Thymus (tissue), 11 donors: ENCODE data around the gene OSGIN1. TPM values are rescaled to one million over a fixed set of nuclear protein-coding genes. Genes with fewer than 3 reads are reported as not detected.

Experiments
- DNase-seq, 9 donors: peaks; one replicate each; pipeline ENCODE4 v3.0.0-alpha.2; 2013; ENCODE audit warnings: low spot score in 9 of 9, low read depth in 6 of 9, missing footprints in 1 of 9
- H3K27ac ChIP-seq, 2 donors: one replicate each; pipeline ENCODE4 v1.5.1; 2013; ENCODE audit warnings: control low read depth in 1 of 2, low read depth in 1 of 2, low read length in 1 of 2, mild to moderate bottlenecking in 1 of 2, moderate library complexity in 1 of 2
- H3K27me3 ChIP-seq, 2 donors: one replicate each; pipeline ENCODE4 v1.5.1; 2013; ENCODE audit warnings: low read length in 1 of 2; ENCODE audit not compliant: control insufficient read depth in 2 of 2, insufficient read depth in 1 of 2
- H3K36me3 ChIP-seq, 2 donors: one replicate each; pipeline ENCODE4 v1.5.1; 2013; ENCODE audit warnings: low read length in 1 of 2, mild to moderate bottlenecking in 1 of 2, moderate library complexity in 1 of 2; ENCODE audit not compliant: control insufficient read depth in 2 of 2, insufficient read depth in 2 of 2
- H3K4me1 ChIP-seq, 2 donors: one replicate each; pipeline ENCODE4 v1.5.1; 2013; ENCODE audit warnings: low read length in 2 of 2; ENCODE audit not compliant: control insufficient read depth in 2 of 2, insufficient read depth in 2 of 2
- H3K4me3 ChIP-seq, 2 donors: one replicate each; pipeline ENCODE4 v1.5.1; 2013; ENCODE audit warnings: low read length in 2 of 2, control low read depth in 1 of 2, mild to moderate bottlenecking in 1 of 2
- H3K9me3 ChIP-seq, 2 donors: one replicate each; pipeline ENCODE4 v1.5.1; 2013; ENCODE audit warnings: low read length in 1 of 2, mild to moderate bottlenecking in 1 of 2; ENCODE audit not compliant: control insufficient read depth in 2 of 2, insufficient read depth in 1 of 2
- WGBS: extraction: QIAGEN DNeasy Blood & Tissue Kit; methylation state at CpG from one replicate; pipeline ENCODE4 v1.1.7; 2013; 5-methylcytosine and 5-hydroxymethylcytosine counted together
- polyA plus RNA-seq: library from polyadenylated mRNA; stranded (reverse); fragments of 200-250 nt; gene quantifications from one replicate; pipeline ENCODE4 v1.2.3, GENCODE V29; 2013
- total RNA-seq: library from RNA; stranded (reverse); fragments of 120-200 nt; gene quantifications from one replicate; pipeline ENCODE4 v1.2.4, GENCODE V29; 2013
- donor health status: healthy.

OSGIN1 gene
- total and polyA plus RNA-seq, 2 donors = 0.42 to 3.8 TPM

- Histone ChIP-seq H3K4me1 (peaks cover 0 to under 1% of the 10 kb centered on the region in 2 donors), H3K9me3 (no peaks in the 10 kb centered on the region), H3K36me3 (no peaks in the 10 kb centered on the region), H3K4me3 (no peak overlapping the region), H3K27ac (no peak overlapping the region), H3K27me3 (peaks cover 0 to 7% of the 10 kb centered on the region in 2 donors)
- 74% methylated on average over 13 of the region's 13 CpGs for WGBS
- no peak for DNase-seq
These were observed 48.1 kb downstream of the OSGIN1 start for GRCh38 chr16:84000989-84001642.

GRCh38 chr16:84001726-84002125 is 48.7 kb downstream of the OSGIN1 start:
- H3K4me1 ChIP-seq = no peaks in the 10 kb centered on the region
- H3K27me3 ChIP-seq = peaks cover 0 to 3% of the 10 kb centered on the region in 2 donors
- H3K27ac ChIP-seq = no peak overlapping the region
- H3K9me3 ChIP-seq = no peaks in the 10 kb centered on the region
- H3K4me3 ChIP-seq = no peak overlapping the region
- WGBS = 86% methylated on average over 7 of the region's 7 CpGs
- H3K36me3 ChIP-seq = no peaks in the 10 kb centered on the region
- no peak for DNase-seq

GRCh38 chr16:84003038-84003437 is 50.0 kb downstream of the OSGIN1 start:
- WGBS = 81% methylated on average over 12 of the region's 12 CpGs
- Histone ChIP-seq H3K36me3 (no peaks in the 10 kb centered on the region), H3K27ac (no peak overlapping the region), H3K4me3 (no peak overlapping the region), H3K9me3 (no peaks in the 10 kb centered on the region), H3K27me3 (no peaks in the 10 kb centered on the region), H3K4me1 (no peaks in the 10 kb centered on the region)
- DNase-seq = no peak

- 90% methylated on average over 7 of the region's 7 CpGs for WGBS
- no peak for DNase-seq
- H3K36me3 ChIP-seq = no peaks in the 10 kb centered on the region
- H3K27me3 ChIP-seq = no peaks in the 10 kb centered on the region
- no peak overlapping the region for H3K27ac ChIP-seq
- H3K9me3 ChIP-seq = no peaks in the 10 kb centered on the region
- H3K4me3 ChIP-seq = no peak overlapping the region
- H3K4me1 ChIP-seq = no peaks in the 10 kb centered on the region
These were observed 51.4 kb downstream of the OSGIN1 start for GRCh38 chr16:84004442-84004841.

GRCh38 chr16:84005391-84005790 is 52.4 kb downstream of the OSGIN1 start:
- no peaks in the 10 kb centered on the region for H3K9me3 ChIP-seq
- H3K27ac ChIP-seq = no peak overlapping the region
- DNase-seq = no peak
- H3K4me3 ChIP-seq = no peak overlapping the region
- no peaks in the 10 kb centered on the region for H3K4me1 ChIP-seq
- no peaks in the 10 kb centered on the region for H3K36me3 ChIP-seq
- no peaks in the 10 kb centered on the region for H3K27me3 ChIP-seq
- WGBS = 83% methylated on average over 5 of the region's 5 CpGs

- no peaks in the 10 kb centered on the region for H3K4me1 ChIP-seq
- no peak overlapping the region for H3K4me3 ChIP-seq
- H3K27ac ChIP-seq = no peak overlapping the region
- DNase-seq = no peak
- H3K36me3 ChIP-seq = no peaks in the 10 kb centered on the region
- H3K27me3 ChIP-seq = no peaks in the 10 kb centered on the region
- H3K9me3 ChIP-seq = no peaks in the 10 kb centered on the region
- WGBS = 89% methylated on average over 4 of the region's 4 CpGs
These were observed 54.5 kb downstream of the OSGIN1 start for GRCh38 chr16:84007520-84007919.

GRCh38 chr16:84007965-84008364 is 54.9 kb downstream of the OSGIN1 start:
- no peak for DNase-seq
- 63% methylated on average over 8 of the region's 8 CpGs for WGBS
- H3K27me3 ChIP-seq = no peaks in the 10 kb centered on the region

GRCh38 chr16:84009282-84009681 is 56.2 kb downstream of the OSGIN1 start:
- Histone ChIP-seq H3K36me3 (no peaks in the 10 kb centered on the region), H3K4me3 (no peak overlapping the region), H3K4me1 (no peaks in the 10 kb centered on the region), H3K27me3 (no peaks in the 10 kb centered on the region), H3K9me3 (peaks cover 0 to 4% of the 10 kb centered on the region in 2 donors), H3K27ac (no peak overlapping the region)
- no peak for DNase-seq
- WGBS = 93% methylated on average over 6 of the region's 6 CpGs

More at GRCh38 chr16:84007965-84008364, 54.9 kb downstream of the OSGIN1 start:
- Histone ChIP-seq H3K36me3 (no peaks in the 10 kb centered on the region), H3K4me3 (no peak overlapping the region), H3K27ac (no peak overlapping the region), H3K9me3 (no peaks in the 10 kb centered on the region), H3K4me1 (no peaks in the 10 kb centered on the region)

GRCh38 chr16:84013787-84014569 is 60.9 kb downstream of the OSGIN1 start:
- no peak overlapping the region for H3K4me3 ChIP-seq
- no peak overlapping the region for H3K27ac ChIP-seq
- H3K27me3 ChIP-seq = no peaks in the 10 kb centered on the region
- peaks cover 0 to 5% of the 10 kb centered on the region in 2 donors for H3K9me3 ChIP-seq
- DNase-seq = peak in 6 of 9 donors; percentile 3 to 37 (median 16)
- 21% methylated on average over 14 of the region's 14 CpGs for WGBS
- H3K36me3 ChIP-seq = no peaks in the 10 kb centered on the region
- H3K4me1 ChIP-seq = no peaks in the 10 kb centered on the region
